A172 (cell line): Measurements from ENCODE around the gene IGSF11. TPM values are rescaled to one million over a fixed set of nuclear protein-coding genes. Genes with fewer than 3 reads are reported as not detected.
"Not testable (repeated sequence)": the region's sequence is repeated elsewhere in the genome, so short reads cannot be mapped to it uniquely, and the experiment has no call there.

Experiments
- DNase-seq: peaks from one replicate; pipeline ENCODE4 v3.0.0-alpha.2; 2015; ENCODE audit warnings: low spot score
- total RNA-seq: library from RNA; depleted of rRNA; stranded (reverse); fragments of >200 nt; shearing (Covaris generic); gene quantifications from 2 replicates; pipeline ENCODE4 v1.2.3, GENCODE V29; 2014; rRNA removed

IGSF11 gene
- total RNA-seq, result not detected in 2 replicates

GRCh38 chr3:119034256-119035013 is at the start of gene IGSF11:
TSS of gene IGSF11 (minus strand) at chr3:119034846. CDS start at chr3:119034582, 264 bp downstream.
- DNase-seq, result peak; percentile 21

- DNase-seq, result no peak
Observed at GRCh38 chr3:119080364-119080763, 45.7 kb upstream of the IGSF11 start.

- DNase-seq, result no peak
Observed at GRCh38 chr3:119073258-119074001, 38.8 kb upstream of the IGSF11 start.

GRCh38 chr3:119072451-119072850 is 37.8 kb upstream of the IGSF11 start:
- not testable (repeated sequence) for DNase-seq

GRCh38 chr3:119069725-119070124 is 35.1 kb upstream of the IGSF11 start:
- no peak for DNase-seq

- DNase-seq, result no peak
Observed at GRCh38 chr3:119063471-119063870, 28.8 kb upstream of the IGSF11 start.

GRCh38 chr3:119062892-119063291 is 28.2 kb upstream of the IGSF11 start:
- DNase-seq, result no peak

- no peak for DNase-seq
Observed at GRCh38 chr3:119044593-119044992, 9.9 kb upstream of the IGSF11 start.

GRCh38 chr3:119042162-119042561 is 7.5 kb upstream of the IGSF11 start:
- DNase-seq, result no peak

GRCh38 chr3:119035014-119035346 is 334 bp upstream of the IGSF11 start:
- no peak for DNase-seq

- no peak for DNase-seq
Observed at GRCh38 chr3:119033393-119034255, 1.0 kb downstream of the IGSF11 start.

- DNase-seq, result no peak
Observed at GRCh38 chr3:119025171-119025795, 9.4 kb downstream of the IGSF11 start.

GRCh38 chr3:119019767-119020518 is 14.7 kb downstream of the IGSF11 start:
- DNase-seq, result no peak

GRCh38 chr3:119018690-119019463 is 15.8 kb downstream of the IGSF11 start:
- DNase-seq, result no peak

GRCh38 chr3:119015942-119016341 is 18.7 kb downstream of the IGSF11 start:
- DNase-seq, result no peak

- no peak for DNase-seq
Observed at GRCh38 chr3:119013951-119014350, 20.7 kb downstream of the IGSF11 start.

GRCh38 chr3:119011528-119011927 is 23.1 kb downstream of the IGSF11 start:
- DNase-seq, result no peak

- no peak for DNase-seq
Observed at GRCh38 chr3:118997190-118997589, 37.5 kb downstream of the IGSF11 start.

- no peak for DNase-seq
Observed at GRCh38 chr3:118991775-118992174, 42.9 kb downstream of the IGSF11 start.
